Loucy (cell line): ENCODE results near the gene MAP3K6.

Experiments
- CTCF ChIP-seq: fragments of 200-600 bp; sonication (generic); conservative IDR thresholded peaks from 2 replicates; pipeline ENCODE4 v1.5.1; 2014; ENCODE audit warnings: mild to moderate bottlenecking, antibody characterized with exemption, low read length
- EZH2phosphoT487 ChIP-seq: fragments of 200-600 bp; IDR thresholded peaks from 2 replicates; pipeline ENCODE4 v1.6.1; 2018; ENCODE audit warnings: antibody characterized with exemption, mild to moderate bottlenecking, moderate library complexity, borderline replicate concordance

GRCh38 chr1:27357281-27358037 lies 9.3 kb downstream of the MAP3K6 start:
- TF ChIP-seq CTCF: peak; percentile 89
- no peak for TF ChIP-seq EZH2phosphoT487
